HG03521 (cell line): ENCODE measurements around the gene TMC7.
"Not testable (repeated sequence)": the region's sequence is repeated elsewhere in the genome, so short reads cannot be mapped to it uniquely, and the experiment has no call there.

Source experiments
- ATAC-seq: cut with Tn5 transposase; IDR thresholded peaks from one replicate; pipeline ENCODE4 v1.9.1; 2021; ENCODE audit warnings: mild to moderate bottlenecking, moderate library complexity; ENCODE audit not compliant: unreplicated experiment

Gene TMC7

DNA sequence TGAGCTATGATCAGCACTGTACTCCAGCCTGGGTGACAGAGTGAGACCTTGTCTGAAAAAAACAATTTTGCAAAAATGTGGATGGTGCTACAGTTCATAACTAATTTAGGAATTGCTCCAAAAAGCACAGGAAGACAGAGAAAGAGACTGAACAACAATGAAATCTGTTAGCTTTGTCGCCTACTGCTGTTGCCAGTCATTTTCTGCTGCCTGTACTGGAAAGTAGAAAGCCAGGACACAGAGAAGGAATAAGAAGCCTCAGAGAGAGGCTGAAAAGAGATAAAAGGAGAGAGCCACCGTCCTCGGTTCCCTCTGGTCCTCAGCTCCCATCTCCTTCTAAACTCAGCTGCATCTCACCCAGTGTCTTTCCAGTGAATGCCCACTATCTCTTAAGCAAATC lies 8.6 kb upstream of the TMC7 start:
- no peak for ATAC-seq

- no peak for ATAC-seq
These were observed 3.8 kb upstream of the TMC7 start for GRCh38 chr16:18979936-18980335.

- no peak for ATAC-seq
These were observed 786 bp downstream of the TMC7 start for GRCh38 chr16:18984435-18985005.

- ATAC-seq: not testable (repeated sequence)
These were observed 1.5 kb downstream of the TMC7 start for GRCh38 chr16:18985256-18985655.

DNA sequence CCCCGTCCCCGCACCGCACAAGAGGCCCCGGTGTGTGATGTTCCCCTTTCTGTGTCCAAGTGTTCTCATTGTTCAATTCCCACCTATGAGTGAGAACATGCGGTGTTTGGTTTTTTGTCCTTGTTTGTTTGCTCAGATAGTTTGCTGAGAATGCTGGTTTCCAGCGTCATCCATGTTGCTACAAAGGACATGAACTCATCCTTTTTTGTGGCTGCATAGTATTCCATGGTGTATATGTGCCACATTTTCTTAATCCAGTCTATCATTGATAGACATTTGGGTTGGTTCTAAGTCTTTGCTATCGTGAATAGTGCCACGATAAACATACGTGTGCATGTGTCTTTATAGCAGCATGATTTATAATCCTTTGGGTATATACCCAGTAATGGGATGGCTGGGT lies 8.0 kb downstream of the TMC7 start:
- ATAC-seq: not testable (repeated sequence)

GRCh38 chr16:18993531-18993930 lies 9.8 kb downstream of the TMC7 start:
- not testable (repeated sequence) for ATAC-seq

DNA sequence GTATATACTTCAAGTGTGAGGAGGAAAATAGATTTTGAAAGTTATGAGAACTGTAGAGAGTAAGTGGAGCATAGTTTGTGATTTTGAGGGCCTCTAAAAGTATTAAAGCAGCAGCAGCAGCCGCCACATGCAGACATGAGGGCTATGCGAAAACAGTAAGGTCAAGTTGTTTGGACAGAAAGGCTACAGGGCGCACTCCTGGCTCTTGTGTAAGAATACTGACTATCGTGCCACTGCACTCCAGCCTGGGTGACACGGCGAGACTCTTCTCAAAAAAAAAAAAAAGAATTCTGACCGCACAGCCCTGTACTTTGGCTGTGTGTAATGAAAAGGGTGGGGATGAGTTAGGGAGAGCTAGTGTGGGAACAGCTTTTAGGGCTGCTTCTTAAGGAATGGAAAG lies 10.4 kb downstream of the TMC7 start:
- ATAC-seq: not testable (repeated sequence)

DNA sequence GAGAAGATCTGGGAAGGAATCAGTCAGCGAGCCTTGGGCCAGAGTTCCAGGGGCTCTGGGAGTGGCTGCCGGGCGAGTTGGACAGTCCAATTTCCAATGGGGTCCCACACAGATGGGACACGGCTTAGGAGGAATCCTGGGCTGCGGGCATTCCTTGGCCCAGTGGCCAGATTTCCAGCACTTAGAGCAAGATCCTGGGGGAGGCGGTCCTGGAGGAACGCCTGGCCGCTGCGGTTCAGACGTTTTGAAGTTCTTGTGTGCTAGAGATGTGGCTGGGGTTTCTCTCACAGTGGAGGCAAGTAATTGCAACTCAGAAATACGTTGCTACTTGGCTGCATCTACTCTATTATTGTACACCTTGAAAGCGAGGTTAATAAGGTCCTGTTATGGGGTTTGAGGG lies 11.7 kb downstream of the TMC7 start:
- not testable (repeated sequence) for ATAC-seq

DNA sequence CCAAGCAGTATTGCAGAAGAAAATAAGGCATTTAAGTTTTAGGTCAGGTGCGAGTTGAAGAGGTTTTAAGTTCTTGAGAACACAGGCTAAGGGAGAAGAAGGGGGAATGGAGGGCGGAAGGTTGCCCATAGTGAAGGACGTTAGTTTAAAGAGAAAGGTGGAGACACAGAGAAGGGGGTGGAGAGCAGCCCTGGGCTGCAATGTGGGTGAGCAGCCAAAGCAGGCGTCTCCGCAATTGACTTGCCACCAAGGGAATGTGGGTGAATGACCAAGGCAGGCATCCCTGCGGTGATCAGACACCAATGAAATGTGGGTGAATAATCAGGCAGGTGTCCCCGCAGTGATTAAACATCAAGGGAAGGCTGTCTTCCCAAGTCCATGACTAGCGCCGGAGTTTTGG lies 12.8 kb downstream of the TMC7 start:
- ATAC-seq: not testable (repeated sequence)

- ATAC-seq: not testable (repeated sequence)
These were observed 13.3 kb downstream of the TMC7 start for GRCh38 chr16:18997001-18997400.

DNA sequence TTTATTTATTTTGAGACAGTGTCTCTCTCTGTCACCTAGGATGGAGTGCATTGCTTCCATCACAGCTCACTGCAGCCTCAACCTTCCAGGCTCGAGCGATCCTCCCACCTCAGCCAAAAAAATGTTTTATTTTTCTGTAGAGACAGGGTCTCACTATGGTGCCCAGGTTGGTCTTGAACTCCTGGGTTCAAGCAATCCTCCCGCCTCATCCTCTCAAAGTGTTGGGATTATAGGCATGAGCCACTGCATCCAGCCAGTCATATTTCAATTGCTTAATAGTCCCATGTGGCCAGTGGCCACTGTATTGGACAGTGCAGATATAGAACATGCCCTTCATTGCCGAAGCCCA lies 15.3 kb downstream of the TMC7 start:
- no peak for ATAC-seq

GRCh38 chr16:19001788-19002187 lies 18.1 kb downstream of the TMC7 start:
- ATAC-seq: no peak

DNA sequence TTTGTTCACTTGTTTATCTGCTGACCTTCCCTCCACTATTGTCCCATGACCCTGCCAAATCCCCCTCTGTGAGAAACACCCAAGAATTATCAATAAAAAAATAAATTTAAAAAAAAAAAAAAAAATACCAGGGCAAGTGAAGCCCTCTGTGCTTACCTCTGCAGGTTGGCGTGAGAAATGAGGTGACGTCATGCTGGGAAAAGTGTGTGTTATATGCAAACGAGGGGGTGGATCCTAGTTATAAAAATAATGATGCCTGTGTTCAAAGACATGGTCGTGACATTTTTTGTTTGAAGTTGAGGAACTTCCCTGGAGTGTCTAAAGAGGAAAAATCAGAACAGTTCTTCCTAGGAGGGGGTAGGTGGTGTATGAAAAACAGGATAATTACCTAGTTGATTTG lies 20.2 kb downstream of the TMC7 start:
- no peak for ATAC-seq

GRCh38 chr16:19005561-19006445 lies 22.1 kb downstream of the TMC7 start:
- no peak for ATAC-seq

DNA sequence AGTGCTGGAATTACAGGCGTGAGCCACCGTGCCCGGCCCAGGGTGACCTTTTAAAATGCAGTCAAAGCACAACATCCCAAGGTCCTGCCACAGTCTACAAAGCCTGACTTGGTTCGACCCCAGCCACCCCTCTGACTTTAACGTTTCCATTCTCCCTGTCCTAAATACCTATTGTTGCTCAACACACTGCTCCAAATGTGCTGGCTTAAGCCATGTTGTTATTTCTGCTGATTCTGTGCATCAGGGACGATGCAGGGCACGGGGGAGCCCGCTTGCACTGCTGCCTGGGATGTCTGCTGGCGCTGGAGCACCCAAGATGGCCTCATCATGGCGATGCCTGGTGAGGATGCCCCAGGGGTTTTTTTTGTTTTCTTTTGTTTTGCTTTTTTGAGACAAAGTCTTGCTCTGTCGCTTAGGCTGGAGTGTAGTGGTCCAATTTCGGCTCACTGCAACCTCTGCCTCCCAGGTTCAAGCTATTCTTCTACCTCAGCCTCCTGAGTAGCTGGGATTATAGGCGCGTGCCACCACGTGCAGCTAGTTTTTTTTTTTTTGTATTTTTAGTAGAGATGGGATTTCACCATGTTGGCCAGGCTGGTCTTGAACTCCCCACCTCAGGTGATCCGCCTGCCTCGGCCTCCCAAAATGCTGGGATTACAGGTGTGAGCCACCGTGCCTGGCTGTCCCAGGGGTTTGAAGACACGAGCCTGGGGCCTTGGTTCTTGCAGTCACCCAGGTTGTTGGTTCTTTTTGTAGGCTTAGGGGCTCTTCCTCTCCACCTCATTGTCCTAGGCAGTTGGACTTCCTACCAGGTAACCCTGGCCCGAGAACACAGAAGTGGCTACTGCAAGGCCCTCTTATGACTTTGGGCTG lies 22.9 kb downstream of the TMC7 start:
- no peak for ATAC-seq

GRCh38 chr16:19008245-19009169 lies 24.8 kb downstream of the TMC7 start:
- ATAC-seq: no peak

DNA sequence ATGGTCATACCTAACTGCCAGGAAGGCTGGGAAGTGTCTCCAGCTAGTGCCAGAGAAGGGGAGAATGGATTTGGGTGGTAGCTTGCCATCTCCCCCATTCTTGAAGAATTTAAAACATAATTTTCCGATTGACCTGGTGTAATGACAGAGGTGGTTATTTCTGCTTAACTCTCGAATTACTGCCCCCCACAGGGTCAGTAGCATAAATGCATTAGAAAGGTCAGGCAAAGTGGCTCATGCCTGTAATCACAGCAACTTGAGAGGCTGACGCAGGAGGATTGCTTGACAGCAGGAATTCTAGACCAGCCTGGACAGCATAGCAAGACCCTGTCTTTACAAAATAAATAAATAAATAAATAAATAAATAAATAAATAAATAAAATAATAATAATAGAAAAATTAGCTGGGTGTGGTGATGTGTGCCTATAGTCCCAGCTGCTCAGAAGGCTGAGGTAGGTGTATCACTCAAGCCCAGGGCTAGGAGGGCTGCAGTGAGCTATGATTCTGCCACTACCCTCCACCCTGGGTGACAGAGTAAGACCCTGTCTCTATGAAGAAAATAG lies 27.5 kb downstream of the TMC7 start:
- ATAC-seq: no peak

GRCh38 chr16:19014461-19014860 lies 30.7 kb downstream of the TMC7 start:
- ATAC-seq: no peak

DNA sequence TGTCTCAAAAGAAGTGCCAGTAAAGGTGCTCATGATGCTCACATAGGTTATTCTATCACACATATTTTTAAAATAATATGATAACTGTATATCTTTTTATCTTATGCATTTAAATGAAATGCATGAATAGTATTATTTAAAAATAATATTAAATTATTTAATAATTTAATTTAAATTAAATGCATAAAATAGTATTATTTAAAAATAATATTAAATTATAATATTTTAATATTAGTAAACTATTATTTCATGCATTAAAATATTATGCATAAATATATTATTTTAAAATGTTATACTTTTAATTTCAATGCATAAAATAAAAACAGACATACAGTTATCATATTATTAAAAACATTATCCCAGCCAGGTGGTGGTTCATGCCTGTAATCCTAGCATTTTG lies 33.4 kb downstream of the TMC7 start:
- ATAC-seq: no peak

GRCh38 chr16:19020689-19021088 lies 37.0 kb downstream of the TMC7 start:
- no peak for ATAC-seq
